Stomach (tissue), 9 donors: ENCODE data around the gene COG2. TPM values are rescaled to one million over a fixed set of nuclear protein-coding genes. Genes with fewer than 3 reads are reported as not detected.

Experiments used
- DNase-seq, 2 donors: peaks; one replicate each; pipeline versions ENCODE4 v3.0.0 to v3.0.0-alpha.2; 2013 to 2019
- H3K27ac ChIP-seq, 5 donors: fragments of 200-600 bp in 4 of 5; sonication (generic) in 4 of 5; one replicate each; pipeline ENCODE4 v1.5.1; 2013 to 2019; ENCODE audit warnings: mild to moderate bottlenecking in 1 of 5, moderate library complexity in 1 of 5
- H3K27me3 ChIP-seq, 3 donors: fragments of 200-600 bp; sonication (generic); one replicate each; pipeline ENCODE4 v1.5.1; 2017 to 2019; ENCODE audit warnings: mixed run types in 1 of 3
- H3K36me3 ChIP-seq, 4 donors: fragments of 200-600 bp; sonication (generic); 1 replicate in 3 of 4; 2 replicates in 1 of 4; pipeline ENCODE4 v1.5.1; 2016 to 2019
- H3K4me1 ChIP-seq, 4 donors: fragments of 200-600 bp; sonication (generic); one replicate each; pipeline ENCODE4 v1.5.1; 2016 to 2019
- H3K4me3 ChIP-seq, 4 donors: fragments of 200-600 bp; sonication (generic) in 3 of 4; one replicate each; pipeline ENCODE4 v1.5.1; 2016 to 2019; ENCODE audit warnings: mild to moderate bottlenecking in 1 of 4
- H3K9me3 ChIP-seq, 4 donors: fragments of 200-600 bp; sonication (generic); one replicate each; pipeline ENCODE4 v1.5.1; 2016 to 2019
- CTCF ChIP-seq, 7 experiments: fragments of 450-650 bp in 4 of 7; fragments of 200-600 bp in 3 of 7; sonication (generic) in 3 of 7; IDR thresholded peaks; one replicate each; pipeline ENCODE4 v1.5.1; 2016 to 2019; ENCODE audit warnings: antibody characterized with exemption in 7 of 7, control low read depth in 2 of 7, mild to moderate bottlenecking in 1 of 7
- EP300 ChIP-seq: sonication (generic); formaldehyde crosslinking; IDR thresholded peaks from one replicate; pipeline ENCODE4 v1.6.1; 2017; ENCODE audit warnings: antibody characterized with exemption
- POLR2A ChIP-seq, 4 donors: fragments of 450-650 bp; IDR thresholded peaks; one replicate each; pipeline ENCODE4 v1.6.1; 2016; ENCODE audit warnings: antibody characterized with exemption in 4 of 4, control low read depth in 2 of 4, mild to moderate bottlenecking in 1 of 4, moderate library complexity in 1 of 4
- POLR2AphosphoS5 ChIP-seq, 3 donors: sonication (generic); formaldehyde crosslinking; IDR thresholded peaks; one replicate each; pipeline ENCODE4 v1.6.1; 2016; ENCODE audit warnings: antibody characterized with exemption in 3 of 3
- WGBS, 5 donors: extraction: QIAGEN DNeasy Blood & Tissue Kit in 3 of 5; methylation state at CpG; one replicate each; pipeline versions ENCODE4 v1.1.5 to v1.1.7; 2013 to 2018; 5-methylcytosine and 5-hydroxymethylcytosine counted together
- intact Hi-C: fragments of 100-400 bp; cut with DNase I; formaldehyde crosslinking; loops from one replicate; pipeline ENCODE4 v1.15.1; 2023; ENCODE audit warnings: low total_unique reads
- polyA plus RNA-seq, 3 donors: library from polyadenylated mRNA; stranded (reverse); fragments of 200-250 nt; gene quantifications; one replicate each; pipeline ENCODE4 v1.2.3, GENCODE V29; 2013
- total RNA-seq, 5 donors: library from RNA; depleted of rRNA; stranded (reverse); fragments of >200 nt; gene quantifications; one replicate each; pipeline versions ENCODE4 v1.1.0 to v1.2.3, GENCODE V29; 2014 to 2016
- donor health status: healthy with polysubstance abuse.
- donor health status: Bipolar disorder and iron deficiency.
- donor health status: healthy.

The COG2 gene
- total and polyA plus RNA-seq, 8 donors, result 8.9 to 51.3 (median 20.7) TPM

GRCh38 chr1:230658691-230659090 is 16.4 kb downstream of the COG2 start:
- Histone ChIP-seq H3K36me3 (peaks cover 9 to 53% (median 52%) of the 10 kb centered on the region in 4 donors), H3K9me3 (no peaks in the 10 kb centered on the region), H3K4me1 (peaks cover 0 to 4% (median 0%) of the 10 kb centered on the region in 4 donors), H3K4me3 (no peak overlapping the region), H3K27ac (no peak overlapping the region), H3K27me3 (no peaks in the 10 kb centered on the region)
- DNase-seq, result no peak
- WGBS, 5 donors, result 95 to 100% (median 97%) methylated on average over 2 of the region's 2 CpGs
- intact Hi-C loops, result no loop called here
- no peak for TF ChIP-seq POLR2AphosphoS5 (IDR thresholded peaks at IDR 0.05)
- TF ChIP-seq POLR2A (IDR thresholded peaks at IDR 0.05), result no peak
- no peak for TF ChIP-seq CTCF (IDR thresholded peaks at IDR 0.05)
- no peak for TF ChIP-seq EP300

DNA sequence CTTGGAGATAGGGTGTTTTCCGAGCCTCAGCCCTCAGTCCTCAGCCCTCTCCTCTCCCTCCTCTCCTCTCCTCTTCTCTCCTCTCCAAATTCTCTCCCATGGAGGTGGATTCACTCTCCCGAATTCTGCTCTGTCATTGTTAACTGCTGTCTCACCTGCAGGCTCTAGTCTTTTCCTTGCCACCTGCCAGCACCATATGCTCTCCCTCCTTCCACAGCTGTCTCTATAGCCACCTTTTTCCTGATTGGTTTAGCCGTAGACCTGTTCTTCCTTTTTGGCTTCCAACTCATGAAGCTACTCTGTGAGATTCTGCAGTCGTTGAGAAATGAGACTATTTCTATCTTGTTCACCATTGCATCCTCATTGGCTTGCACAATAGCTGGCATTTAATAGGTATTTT is 19.7 kb downstream of the COG2 start:
- Histone ChIP-seq H3K27me3 (no peaks in the 10 kb centered on the region), H3K9me3 (no peaks in the 10 kb centered on the region), H3K36me3 (peaks cover 30 to 86% (median 83%) of the 10 kb centered on the region in 4 donors), H3K4me1 (no peaks in the 10 kb centered on the region), H3K27ac (no peak overlapping the region), H3K4me3 (no peak overlapping the region)
- DNase-seq, result no peak
- intact Hi-C loops, result no loop called here
- no peak for TF ChIP-seq EP300
- no peak for TF ChIP-seq CTCF (IDR thresholded peaks at IDR 0.05)
- no peak for TF ChIP-seq POLR2AphosphoS5 (IDR thresholded peaks at IDR 0.05)
- WGBS, 5 donors, result 78 to 90% (median 83%) methylated on average over 4 of the region's 4 CpGs

- WGBS, 5 donors, result 92 to 94% (median 93%) methylated on average over 6 of the region's 6 CpGs
- intact Hi-C loops, result no loop called here
- DNase-seq, result no peak
- Histone ChIP-seq H3K4me1 (no peaks in the 10 kb centered on the region), H3K27ac (no peak overlapping the region), H3K4me3 (no peak overlapping the region), H3K9me3 (no peaks in the 10 kb centered on the region), H3K27me3 (no peaks in the 10 kb centered on the region), H3K36me3 (peaks cover 43 to 100% (median 98%) of the 10 kb centered on the region in 4 donors)
- no peak for TF ChIP-seq POLR2AphosphoS5 (IDR thresholded peaks at IDR 0.05)
- no peak for TF ChIP-seq CTCF (IDR thresholded peaks at IDR 0.05)
- no peak for TF ChIP-seq POLR2A (IDR thresholded peaks at IDR 0.05)
- no peak for TF ChIP-seq EP300
Measured at GRCh38 chr1:230668227-230668626, 25.9 kb downstream of the COG2 start.

GRCh38 chr1:230669543-230669942 is 27.3 kb downstream of the COG2 start:
- peaks cover 45 to 100% (median 100%) of the 10 kb centered on the region in 4 donors for H3K36me3 ChIP-seq
- H3K4me3 ChIP-seq, result no peak overlapping the region
- H3K27me3 ChIP-seq, result no peaks in the 10 kb centered on the region
- no peaks in the 10 kb centered on the region for H3K9me3 ChIP-seq
- no peak for DNase-seq
- TF ChIP-seq EP300 (no peak), POLR2AphosphoS5 (IDR thresholded peaks at IDR 0.05) (no peak), CTCF (IDR thresholded peaks at IDR 0.05) (no peak), POLR2A (IDR thresholded peaks at IDR 0.05) (no peak)
- intact Hi-C loops, result no loop called here
- no peaks in the 10 kb centered on the region for H3K4me1 ChIP-seq
- 87 to 94% (median 92%) methylated on average over 8 of the region's 8 CpGs for WGBS, 5 donors
- no peak overlapping the region for H3K27ac ChIP-seq
